Peyer's patch (tissue), 4 donors: Measurements from ENCODE around the gene CSNK2A1. TPM values are rescaled to one million over a fixed set of nuclear protein-coding genes. Genes with fewer than 3 reads are reported as not detected.

Experiments
- DNase-seq, 3 donors: peaks; one replicate each; pipeline ENCODE4 v3.0.0-alpha.2; 2017 to 2019
- H3K27ac ChIP-seq, 4 donors: fragments of 200-600 bp; sonication (generic); one replicate each; pipeline ENCODE4 v1.5.1; 2016 to 2019
- H3K27me3 ChIP-seq, 2 donors: fragments of 200-600 bp; sonication (generic); one replicate each; pipeline ENCODE4 v1.5.1; 2019
- H3K36me3 ChIP-seq, 3 donors: fragments of 200-600 bp; sonication (generic); one replicate each; pipeline ENCODE4 v1.5.1; 2016 to 2019
- H3K4me1 ChIP-seq, 4 donors: fragments of 200-600 bp; sonication (generic); one replicate each; pipeline ENCODE4 v1.5.1; 2016 to 2019
- H3K4me3 ChIP-seq, 4 donors: fragments of 200-600 bp; sonication (generic); 1 replicate in 3 of 4; 2 replicates in 1 of 4; pipeline ENCODE4 v1.5.1; 2016 to 2019; ENCODE audit warnings: mild to moderate bottlenecking in 1 of 4
- H3K9me3 ChIP-seq, 4 donors: fragments of 200-600 bp; sonication (generic); one replicate each; pipeline ENCODE4 v1.5.1; 2016 to 2019; ENCODE audit warnings: mild to moderate bottlenecking in 1 of 4
- POLR2A ChIP-seq, 2 donors: fragments of 450-650 bp; IDR thresholded peaks; one replicate each; pipeline ENCODE4 v1.5.1; 2017; ENCODE audit warnings: antibody characterized with exemption in 2 of 2, mild to moderate bottlenecking in 2 of 2, moderate library complexity in 2 of 2
- total RNA-seq, 4 donors: library from RNA; depleted of rRNA; stranded (reverse); fragments of >200 nt; gene quantifications; one replicate each; pipeline ENCODE4 v1.1.0, GENCODE V29; 2016
- TF ChIP-seq, protein P1 (sequence below), 6 experiments: fragments of 450-650 bp in 4 of 6; fragments of 200-600 bp in 2 of 6; sonication (generic) in 1 of 6; IDR thresholded peaks; one replicate each; pipeline ENCODE4 v1.5.1; 2017 to 2019; ENCODE audit warnings: antibody characterized with exemption in 6 of 6, mild to moderate bottlenecking in 3 of 6, moderate library complexity in 1 of 6

CSNK2A1 gene
- total RNA-seq, 4 donors from 2014 or later: 60.2 to 105 (median 97.3) TPM

DNA sequence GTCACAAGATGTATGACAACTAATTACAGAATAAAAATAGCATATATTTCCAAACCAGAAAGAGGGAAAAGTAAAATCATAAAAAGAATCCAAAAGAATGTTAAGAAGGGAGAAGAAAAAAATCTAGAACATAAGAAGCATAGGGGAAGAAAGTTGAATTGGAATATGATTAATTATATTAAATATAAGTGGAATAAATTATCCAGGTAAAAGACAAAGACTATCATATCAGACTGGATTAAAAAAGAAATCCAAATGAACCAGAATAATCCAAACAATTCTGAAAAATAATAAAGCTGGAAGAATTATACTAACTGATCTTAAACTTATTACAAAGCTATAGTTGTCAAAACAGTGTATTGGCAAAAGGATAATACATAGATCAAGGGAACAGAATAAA lies 23.6 kb downstream of the CSNK2A1 start:
- H3K27me3 ChIP-seq: no peaks in the 10 kb centered on the region
- peaks cover 0 to 24% (median 0%) of the 10 kb centered on the region in 3 donors for H3K36me3 ChIP-seq
- no peak overlapping the region for H3K4me3 ChIP-seq
- no peaks in the 10 kb centered on the region for H3K4me1 ChIP-seq
- TF ChIP-seq POLR2A (IDR thresholded peaks at IDR 0.05): no peak
- TF ChIP-seq, protein P1, sequence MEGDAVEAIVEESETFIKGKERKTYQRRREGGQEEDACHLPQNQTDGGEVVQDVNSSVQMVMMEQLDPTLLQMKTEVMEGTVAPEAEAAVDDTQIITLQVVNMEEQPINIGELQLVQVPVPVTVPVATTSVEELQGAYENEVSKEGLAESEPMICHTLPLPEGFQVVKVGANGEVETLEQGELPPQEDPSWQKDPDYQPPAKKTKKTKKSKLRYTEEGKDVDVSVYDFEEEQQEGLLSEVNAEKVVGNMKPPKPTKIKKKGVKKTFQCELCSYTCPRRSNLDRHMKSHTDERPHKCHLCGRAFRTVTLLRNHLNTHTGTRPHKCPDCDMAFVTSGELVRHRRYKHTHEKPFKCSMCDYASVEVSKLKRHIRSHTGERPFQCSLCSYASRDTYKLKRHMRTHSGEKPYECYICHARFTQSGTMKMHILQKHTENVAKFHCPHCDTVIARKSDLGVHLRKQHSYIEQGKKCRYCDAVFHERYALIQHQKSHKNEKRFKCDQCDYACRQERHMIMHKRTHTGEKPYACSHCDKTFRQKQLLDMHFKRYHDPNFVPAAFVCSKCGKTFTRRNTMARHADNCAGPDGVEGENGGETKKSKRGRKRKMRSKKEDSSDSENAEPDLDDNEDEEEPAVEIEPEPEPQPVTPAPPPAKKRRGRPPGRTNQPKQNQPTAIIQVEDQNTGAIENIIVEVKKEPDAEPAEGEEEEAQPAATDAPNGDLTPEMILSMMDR (IDR thresholded peaks at IDR 0.05): no peak
- peaks cover 0 to 4% (median 0%) of the 10 kb centered on the region in 4 donors for H3K9me3 ChIP-seq
- H3K27ac ChIP-seq: no peak overlapping the region
- no peak for DNase-seq

DNA sequence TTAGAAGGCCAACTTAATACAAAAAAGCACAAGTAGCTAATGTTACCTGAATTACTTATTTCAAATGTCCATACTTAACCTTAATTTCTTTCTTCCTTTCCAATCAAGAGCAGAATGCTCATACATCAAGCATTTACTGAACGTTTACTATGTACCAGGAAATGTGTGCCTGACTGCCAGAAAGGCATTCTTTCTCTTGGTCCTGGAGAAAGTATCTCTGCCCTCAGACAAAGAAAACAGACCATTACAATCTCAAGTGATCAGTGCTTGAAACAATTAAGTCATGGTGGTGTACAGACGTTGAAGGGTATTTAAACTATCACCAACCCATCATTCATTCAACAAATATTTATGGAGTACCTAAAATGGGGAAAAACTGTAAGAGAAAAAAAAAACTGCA lies 26.4 kb downstream of the CSNK2A1 start:
- peaks cover 0 to 4% (median 0%) of the 10 kb centered on the region in 4 donors for H3K9me3 ChIP-seq
- H3K36me3 ChIP-seq: peaks cover 0 to 8% (median 0%) of the 10 kb centered on the region in 3 donors
- no peak overlapping the region for H3K4me3 ChIP-seq
- TF ChIP-seq POLR2A (IDR thresholded peaks at IDR 0.05): no peak
- TF ChIP-seq, protein P1 (IDR thresholded peaks at IDR 0.05): no peak
- no peak overlapping the region for H3K27ac ChIP-seq
- H3K27me3 ChIP-seq: no peaks in the 10 kb centered on the region
- H3K4me1 ChIP-seq: peaks cover 0 to 8% (median 0%) of the 10 kb centered on the region in 4 donors
- DNase-seq: no peak

DNA sequence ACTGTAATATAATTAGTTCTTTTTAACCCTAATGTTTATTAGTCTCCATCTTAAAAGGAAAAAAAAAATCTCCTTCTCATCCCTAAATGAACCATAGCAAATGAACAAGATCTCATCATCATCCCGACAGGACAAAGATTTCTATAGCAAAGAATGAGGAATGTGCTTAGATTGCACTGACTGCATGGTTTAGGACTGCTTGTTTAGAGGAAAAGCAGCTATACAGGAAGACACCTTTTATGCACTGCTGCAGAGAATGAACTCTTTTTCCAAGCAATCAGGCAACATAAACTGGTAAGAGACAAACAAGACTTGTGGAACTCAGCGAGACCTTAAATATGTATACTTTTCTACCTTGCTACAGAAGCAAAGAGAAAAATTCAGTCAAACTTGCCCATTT lies 26.8 kb downstream of the CSNK2A1 start:
- H3K27me3 ChIP-seq: no peaks in the 10 kb centered on the region
- peaks cover 0 to 8% (median 0%) of the 10 kb centered on the region in 4 donors for H3K4me1 ChIP-seq
- TF ChIP-seq, protein P1 (IDR thresholded peaks at IDR 0.05): no peak
- TF ChIP-seq POLR2A (IDR thresholded peaks at IDR 0.05): no peak
- no peak overlapping the region for H3K4me3 ChIP-seq
- no peak overlapping the region for H3K27ac ChIP-seq
- no peak for DNase-seq
- peaks cover 0 to 8% (median 0%) of the 10 kb centered on the region in 3 donors for H3K36me3 ChIP-seq
- peaks cover 0 to 4% (median 0%) of the 10 kb centered on the region in 4 donors for H3K9me3 ChIP-seq

DNA sequence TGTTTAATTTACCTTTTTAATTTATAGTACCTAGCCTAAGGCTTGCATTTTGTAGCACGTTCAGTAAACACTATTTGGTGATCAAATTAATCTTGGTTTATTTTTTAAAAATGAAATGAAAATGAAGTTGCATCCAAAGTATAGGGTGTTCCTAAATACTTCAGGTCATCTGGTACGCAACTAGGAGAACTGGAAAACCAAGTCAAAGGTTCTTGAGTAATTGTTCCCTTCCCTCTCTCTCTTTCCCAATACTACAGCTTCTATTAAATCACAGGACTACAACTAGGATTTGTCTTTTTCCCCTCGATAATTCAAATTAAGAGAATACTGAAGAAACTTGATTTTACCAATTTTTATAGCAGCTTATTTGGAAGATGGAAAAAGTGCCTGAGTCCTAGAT lies 27.9 kb downstream of the CSNK2A1 start:
- Histone ChIP-seq H3K4me1 (peaks cover 0 to 8% (median 0%) of the 10 kb centered on the region in 4 donors), H3K36me3 (peaks cover 0 to 8% (median 0%) of the 10 kb centered on the region in 3 donors)
- TF ChIP-seq, protein P1 (IDR thresholded peaks at IDR 0.05): no peak
- TF ChIP-seq POLR2A (IDR thresholded peaks at IDR 0.05): no peak

DNA sequence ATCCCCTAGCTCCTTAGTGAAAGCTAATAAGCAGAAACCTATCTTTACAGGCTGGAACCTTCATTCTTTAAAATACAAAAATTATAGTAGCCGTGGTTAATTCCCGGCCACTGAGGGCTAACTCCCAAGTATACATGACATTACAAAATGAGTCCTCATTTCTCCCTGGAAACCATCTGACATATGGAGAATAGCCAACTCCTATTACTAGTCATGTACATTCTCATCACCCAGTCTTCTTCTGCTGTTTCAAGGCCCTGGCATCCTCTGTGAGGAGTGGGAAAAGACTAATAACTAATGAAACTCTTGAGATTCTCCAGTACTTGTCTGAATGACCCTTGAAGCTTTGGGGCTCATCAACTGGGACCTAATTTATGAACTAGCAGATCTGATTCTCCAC lies 30.2 kb downstream of the CSNK2A1 start:
- no peak overlapping the region for H3K27ac ChIP-seq
- no peak for DNase-seq
- no peak for TF ChIP-seq POLR2A (IDR thresholded peaks at IDR 0.05)
- TF ChIP-seq, protein P1 (IDR thresholded peaks at IDR 0.05): no peak
- H3K9me3 ChIP-seq: no peaks in the 10 kb centered on the region
- H3K27me3 ChIP-seq: no peaks in the 10 kb centered on the region
- H3K36me3 ChIP-seq: no peaks in the 10 kb centered on the region
- H3K4me1 ChIP-seq: peaks cover 0 to 15% (median 0%) of the 10 kb centered on the region in 4 donors
- H3K4me3 ChIP-seq: no peak overlapping the region

More for the DNA sequence above, 27.9 kb downstream of the CSNK2A1 start:
- Histone ChIP-seq H3K4me3 (no peak overlapping the region), H3K9me3 (peaks cover 0 to 4% (median 0%) of the 10 kb centered on the region in 4 donors), H3K27ac (no peak overlapping the region), H3K27me3 (no peaks in the 10 kb centered on the region)
- no peak for DNase-seq
